DMS79 treated with DMSO at 0.1 percent for 48 hours (cell line): ENCODE measurements around the gene SLC1A5.

Source experiments
- DNase-seq: peaks from one replicate; lab custom pipeline; 2025; lab: John Stamatoyannopoulos, UW

Gene SLC1A5

GRCh38 chr19:46725036-46725820 is 63.2 kb downstream of the SLC1A5 start:
- DNase-seq: no peak
